H9 (cell line): ENCODE data around the gene MMP15. TPM values are rescaled to one million over a fixed set of nuclear protein-coding genes. Genes with fewer than 3 reads are reported as not detected.

Experiments used
- DNase-seq: peaks from one replicate; pipeline ENCODE4 v3.0.0-alpha.2; 2017
- H2AFZ ChIP-seq: one replicate; pipeline ENCODE4 v1.6.1; 2013; ENCODE audit warnings: mild to moderate bottlenecking, low read length, control low read depth, moderate library complexity
- H2AK5ac ChIP-seq: 2 replicates; pipeline ENCODE4 v1.6.1; 2013; ENCODE audit warnings: low read length, control low read depth, mixed read lengths; ENCODE audit not compliant: insufficient read length
- H2BK120ac ChIP-seq: one replicate; pipeline ENCODE4 v1.6.1; 2013; ENCODE audit warnings: low read depth, mild to moderate bottlenecking, low read length, control low read depth, inconsistent platforms; ENCODE audit not compliant: poor library complexity, severe bottlenecking
- H2BK12ac ChIP-seq: 2 replicates; pipeline ENCODE4 v1.6.1; 2013; ENCODE audit warnings: low read length, control low read depth, mixed read lengths, low read depth; ENCODE audit not compliant: insufficient read length
- H2BK15ac ChIP-seq: 2 replicates; pipeline ENCODE4 v1.6.1; 2013; ENCODE audit warnings: low read depth, low read length, control low read depth
- H2BK20ac ChIP-seq: one replicate; pipeline ENCODE4 v1.6.1; 2013; ENCODE audit warnings: low read depth, mild to moderate bottlenecking, low read length, control low read depth, inconsistent platforms; ENCODE audit not compliant: poor library complexity, severe bottlenecking
- H2BK5ac ChIP-seq: 2 replicates; pipeline ENCODE4 v1.6.1; 2013; ENCODE audit warnings: low read length, control low read depth, mixed read lengths; ENCODE audit not compliant: insufficient read length
- H3K14ac ChIP-seq: 2 replicates; pipeline ENCODE4 v1.6.1; 2013; ENCODE audit warnings: low read length, control low read depth; ENCODE audit not compliant: insufficient read depth
- H3K18ac ChIP-seq: 2 replicates; pipeline ENCODE4 v1.6.1; 2013; ENCODE audit warnings: low read depth, mild to moderate bottlenecking, mixed read lengths, low read length, control low read depth; ENCODE audit not compliant: insufficient read length
- H3K23ac ChIP-seq: 2 replicates; pipeline ENCODE4 v1.6.1; 2013; ENCODE audit warnings: low read length, control low read depth, mixed read lengths, low read depth; ENCODE audit not compliant: insufficient read length
- H3K23me2 ChIP-seq: 2 replicates; pipeline ENCODE4 v1.6.1; 2013; ENCODE audit warnings: low read depth, mild to moderate bottlenecking, mixed read lengths, low read length, control low read depth; ENCODE audit not compliant: insufficient read length, poor library complexity, severe bottlenecking
- H3K27ac ChIP-seq: 2 replicates; pipeline ENCODE4 v1.5.1; 2013; ENCODE audit warnings: low read length, control low read depth, mixed read lengths, low read depth; ENCODE audit not compliant: insufficient read length
- H3K27me3 ChIP-seq: 2 replicates; pipeline ENCODE4 v1.6.1; 2013; ENCODE audit warnings: low read length, control low read depth, inconsistent platforms; ENCODE audit not compliant: insufficient read depth
- H3K4ac ChIP-seq: 2 replicates; pipeline ENCODE4 v1.6.1; 2013; ENCODE audit warnings: low read depth, mild to moderate bottlenecking, control low read depth, inconsistent platforms, low read length, moderate library complexity
- H3K4me1 ChIP-seq: 2 replicates; pipeline ENCODE4 v1.6.1; 2013; ENCODE audit warnings: low read length, control low read depth, inconsistent platforms; ENCODE audit not compliant: insufficient read depth
- H3K4me2 ChIP-seq: 2 replicates; pipeline ENCODE4 v1.6.1; 2013; ENCODE audit warnings: low read length, control low read depth, mixed read lengths; ENCODE audit not compliant: insufficient read length, insufficient read depth
- H3K56ac ChIP-seq: 2 replicates; pipeline ENCODE4 v1.6.1; 2013; ENCODE audit warnings: low read depth, mild to moderate bottlenecking, mixed read lengths, low read length, control low read depth; ENCODE audit not compliant: insufficient read length
- H3K79me1 ChIP-seq: 2 replicates; pipeline ENCODE4 v1.6.1; 2013; ENCODE audit warnings: low read depth, mild to moderate bottlenecking, moderate library complexity, low read length, control low read depth, inconsistent platforms; ENCODE audit not compliant: insufficient read depth, poor library complexity, severe bottlenecking
- H3K79me2 ChIP-seq: 2 replicates; pipeline ENCODE4 v1.6.1; 2013; ENCODE audit warnings: low read length, control low read depth, inconsistent platforms; ENCODE audit not compliant: insufficient read depth
- H3K9ac ChIP-seq: 2 replicates; pipeline ENCODE4 v1.6.1; 2013; ENCODE audit warnings: low read length, control low read depth, mixed read lengths; ENCODE audit not compliant: insufficient read length; ENCODE audit errors: extremely low read depth
- H3K9me3 ChIP-seq: one replicate; pipeline ENCODE4 v1.6.1; 2013; ENCODE audit warnings: low read depth, low read length, inconsistent platforms; ENCODE audit not compliant: control insufficient read depth
- H3T11ph ChIP-seq: one replicate; pipeline ENCODE4 v1.6.1; 2013; ENCODE audit warnings: mild to moderate bottlenecking, low read length, control low read depth, inconsistent platforms
- H4K20me1 ChIP-seq: one replicate; pipeline ENCODE4 v1.6.1; 2013; ENCODE audit not compliant: control insufficient read depth, insufficient read length, insufficient read depth
- H4K5ac ChIP-seq: 2 replicates; pipeline ENCODE4 v1.6.1; 2013; ENCODE audit warnings: low read depth, mild to moderate bottlenecking, mixed read lengths, low read length, control low read depth; ENCODE audit not compliant: insufficient read length
- H4K8ac ChIP-seq: replicated peaks from 2 replicates; pipeline ENCODE4 v1.6.1; 2013; ENCODE audit warnings: low read length, control low read depth, mixed read lengths, low read depth; ENCODE audit not compliant: insufficient read length
- H4K91ac ChIP-seq: 2 replicates; pipeline ENCODE4 v1.6.1; 2013; ENCODE audit warnings: low read depth, mild to moderate bottlenecking, moderate library complexity, mixed read lengths, low read length, control low read depth; ENCODE audit not compliant: insufficient read length
- H3K27ac Mint-ChIP-seq, 3 experiments: 2 replicates in 2 of 3; 3 replicates in 1 of 3; pipeline ENCODE4 v1.8.0; 2020 to 2021; ENCODE audit warnings: mixed read lengths in 3 of 3, mild to moderate bottlenecking in 1 of 3, moderate library complexity in 1 of 3
- H3K27me3 Mint-ChIP-seq: 2 replicates; pipeline ENCODE4 v1.8.0; 2021; ENCODE audit warnings: low read depth, mild to moderate bottlenecking, moderate library complexity, mixed read lengths
- H3K36me3 Mint-ChIP-seq, 3 experiments: 2 replicates in 2 of 3; 3 replicates in 1 of 3; pipeline ENCODE4 v1.8.0; 2020 to 2021; ENCODE audit warnings: low read depth in 3 of 3, mixed read lengths in 3 of 3; ENCODE audit not compliant: insufficient read depth in 1 of 3
- H3K4me1 Mint-ChIP-seq, 2 experiments: 2 replicates each; pipeline ENCODE4 v1.8.0; 2020; ENCODE audit warnings: mixed read lengths in 2 of 2
- H3K4me3 Mint-ChIP-seq, 2 experiments: 2 replicates in 1 of 2; 3 replicates in 1 of 2; pipeline ENCODE4 v1.8.0; 2020 to 2021; ENCODE audit warnings: mild to moderate bottlenecking in 2 of 2, mixed read lengths in 2 of 2, moderate library complexity in 1 of 2
- H3K9me3 Mint-ChIP-seq, 2 experiments: 2 replicates in 1 of 2; 3 replicates in 1 of 2; pipeline ENCODE4 v1.8.0; 2020; ENCODE audit warnings: mild to moderate bottlenecking in 2 of 2, mixed read lengths in 2 of 2, moderate library complexity in 1 of 2
- CTCF ChIP-seq: fragments of 200-600 bp; sonication (generic); conservative IDR thresholded peaks from 3 replicates; pipeline ENCODE4 v1.8.0; 2021; ENCODE audit warnings: antibody characterized with exemption, mild to moderate bottlenecking
- WGBS: extraction: QIAGEN DNeasy Blood & Tissue Kit; methylation state at CpG from one replicate; pipeline ENCODE4 v1.1.7; 2013; ENCODE audit warnings: missing lambda C conversion rate, low lambda C conversion rate, mixed read lengths; ENCODE audit not compliant: insufficient read length; ENCODE audit errors: extremely low coverage; 5-methylcytosine and 5-hydroxymethylcytosine counted together
- total RNA-seq: library from RNA; stranded (reverse); gene quantifications from 2 replicates; pipeline ENCODE4 v1.2.1, GENCODE V29; 2021

Gene MMP15
- total RNA-seq, 1 experiment from 2014 or later, result 32.9 TPM

- Histone ChIP-seq H3K56ac (no peak overlapping the region), H4K91ac (no peak overlapping the region), H3K23ac (no peak overlapping the region), H3K27me3 (no peaks in the 10 kb centered on the region), H2AK5ac (no peak overlapping the region), H4K8ac (no peak overlapping the region), H3K4me1 (no peaks in the 10 kb centered on the region), H2BK5ac (no peak overlapping the region), H2BK20ac (no peak overlapping the region), H2BK12ac (no peak overlapping the region), H3K27ac (no peak overlapping the region), H3K18ac (no peak overlapping the region), H2BK120ac (no peak overlapping the region), H2BK15ac (no peak overlapping the region), H4K5ac (no peak overlapping the region), H3K4me2 (no peak overlapping the region), H3K79me1 (no peaks in the 10 kb centered on the region), H3K14ac (no peak overlapping the region), H3K4ac (no peak overlapping the region), H3K79me2 (no peaks in the 10 kb centered on the region), H3K9me3 (no peaks in the 10 kb centered on the region), H4K20me1 (no peaks in the 10 kb centered on the region), H2AFZ (no peak overlapping the region), H3T11ph (no peak overlapping the region), H3K9ac (no peak overlapping the region), H3K23me2 (no peaks in the 10 kb centered on the region)
- peaks cover 9% of the 10 kb centered on the region for H3K27me3 Mint-ChIP-seq
- no peaks in the 10 kb centered on the region for H3K36me3 Mint-ChIP-seq
- no peak for DNase-seq
- TF ChIP-seq CTCF, result no peak
- H3K9me3 Mint-ChIP-seq, result no peaks in the 10 kb centered on the region; a peak in 2 of 5 replicates
- H3K27ac Mint-ChIP-seq, result peak overlapping the region in 1 of 3 experiments; percentile 90; a peak in 1 of 7 replicates
- peaks cover 3 to 8% of the 10 kb centered on the region in 2 experiments; a peak in 3 of 4 replicates for H3K4me1 Mint-ChIP-seq
- no CpG with 5 or more reads among the region's 5 CpGs for WGBS
- no peak overlapping the region for H3K4me3 Mint-ChIP-seq
These were observed 31.0 kb downstream of the MMP15 start for GRCh38 chr16:58056580-58056979.
